RKO (cell line): ENCODE data around the gene GLYR1.

Experiments used
- DNase-seq: peaks from one replicate; pipeline ENCODE4 v3.0.0-alpha.2; 2016; ENCODE audit warnings: low spot score

GLYR1 gene

DNA sequence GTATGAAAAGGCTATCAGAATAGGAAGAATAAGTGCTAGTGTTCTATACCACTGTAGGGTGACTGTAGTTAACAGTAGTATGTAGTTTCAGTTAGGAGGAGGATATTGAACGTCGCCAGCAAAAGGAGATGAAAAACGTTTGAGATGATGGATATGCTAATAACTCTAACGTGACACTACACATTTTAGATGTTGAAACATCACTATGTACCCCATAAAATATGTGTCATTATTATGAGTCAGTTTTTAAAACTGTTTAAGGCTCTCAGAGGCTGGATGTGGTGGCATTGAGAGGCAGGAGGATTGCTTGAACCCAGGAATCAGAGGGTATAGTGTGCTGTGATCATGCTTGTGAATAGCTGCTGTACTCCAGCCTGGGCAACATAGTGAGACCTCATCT lies 32.0 kb upstream of the GLYR1 start:
- DNase-seq = peak; percentile 27

GRCh38 chr16:4877380-4877685 lies 30.2 kb upstream of the GLYR1 start:
- DNase-seq = no peak

DNA sequence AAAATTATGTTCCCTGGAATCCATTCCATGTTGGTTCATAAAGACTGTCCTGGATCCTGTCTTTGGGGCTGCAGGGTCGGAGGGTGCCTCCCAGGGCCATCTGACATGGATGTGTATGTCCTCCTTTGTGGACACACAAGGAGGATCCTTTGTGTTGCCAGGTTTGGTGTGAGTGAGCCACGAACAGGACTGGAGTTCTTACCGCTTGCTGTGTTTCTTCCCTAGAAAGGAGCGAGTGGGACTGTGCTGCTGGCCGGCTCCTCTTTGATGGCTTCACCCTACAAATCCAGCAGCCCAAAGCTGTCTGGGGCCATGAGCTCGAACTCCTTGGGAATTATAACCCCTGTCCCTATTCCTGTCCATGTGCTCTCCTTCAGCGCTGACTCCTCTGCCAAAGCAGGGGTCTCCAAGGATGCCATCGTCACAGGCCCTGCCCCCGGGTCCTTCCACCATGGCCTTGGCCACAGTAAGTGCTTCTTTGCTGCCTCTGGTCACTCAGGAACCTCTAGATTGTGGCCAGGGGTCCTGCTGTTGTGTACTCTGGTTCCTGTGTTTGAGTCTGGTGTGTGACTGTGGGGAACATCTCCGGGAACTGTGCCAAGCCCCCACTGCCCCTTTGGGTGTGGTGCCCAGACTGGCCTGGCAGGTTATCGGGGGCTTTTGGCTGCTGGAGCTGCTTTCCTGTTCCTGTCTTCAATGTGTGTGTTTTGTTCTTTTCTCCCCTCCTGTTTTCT lies 29.7 kb upstream of the GLYR1 start:
- no peak for DNase-seq

DNA sequence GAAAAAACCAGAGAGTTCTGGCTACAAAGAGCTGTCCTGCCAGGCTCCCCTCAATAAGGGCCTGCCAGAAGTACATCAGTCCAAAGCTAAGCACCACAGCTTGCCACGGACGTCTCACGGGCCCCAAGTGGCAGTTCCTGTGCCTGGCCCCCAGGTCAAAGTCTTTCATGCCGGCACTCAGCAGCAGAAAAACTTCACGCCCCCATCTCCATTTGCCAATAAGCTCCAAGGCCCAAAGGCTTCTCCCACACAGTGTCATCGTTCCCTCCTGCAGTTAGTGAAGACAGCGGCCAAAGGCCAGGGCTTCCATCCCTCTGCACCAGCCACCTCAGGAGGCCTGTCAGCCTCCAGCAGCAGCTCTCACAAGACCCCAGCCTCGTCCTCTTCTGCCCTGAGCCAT lies 27.6 kb upstream of the GLYR1 start:
- DNase-seq = no peak

DNA sequence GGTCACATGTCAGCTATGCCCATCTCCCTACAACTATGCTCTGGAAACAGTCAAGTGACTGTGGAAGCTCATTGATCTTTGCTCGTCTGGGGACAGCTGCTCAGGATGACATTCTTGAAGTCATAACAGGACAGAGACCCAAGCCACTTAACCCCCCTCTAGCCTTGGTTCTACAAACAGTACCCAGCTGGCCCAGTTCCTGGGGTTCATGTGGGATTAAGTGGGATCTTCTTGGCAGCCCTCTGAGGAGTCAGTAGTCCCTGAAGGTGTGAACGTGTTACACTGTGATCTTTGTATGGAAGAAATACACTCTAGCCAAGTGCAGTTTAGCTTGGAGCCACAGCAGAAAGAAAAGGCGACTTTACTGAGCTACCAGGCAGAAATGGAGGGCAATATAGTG lies 26.0 kb upstream of the GLYR1 start:
- no peak for DNase-seq

DNA sequence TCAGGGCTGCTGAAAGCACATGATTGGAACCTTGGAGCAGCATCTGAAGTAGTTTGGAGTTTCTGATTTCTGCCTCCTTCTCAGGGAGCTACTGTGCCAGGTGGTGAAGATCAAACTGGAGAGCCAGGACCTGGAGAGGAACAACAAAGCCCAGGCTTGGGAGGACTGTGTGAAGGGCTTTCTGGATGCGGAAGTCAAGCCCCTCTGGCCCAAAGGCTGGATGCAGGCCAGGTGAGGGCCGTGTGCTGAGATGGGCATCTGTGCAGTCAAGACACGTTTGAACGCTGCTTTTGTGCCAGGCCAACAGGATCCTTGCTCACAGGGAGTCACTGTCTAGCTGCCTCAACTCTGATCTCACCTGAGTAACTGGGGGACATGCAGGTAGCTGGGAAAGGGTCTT lies 24.0 kb upstream of the GLYR1 start:
- DNase-seq = no peak

DNA sequence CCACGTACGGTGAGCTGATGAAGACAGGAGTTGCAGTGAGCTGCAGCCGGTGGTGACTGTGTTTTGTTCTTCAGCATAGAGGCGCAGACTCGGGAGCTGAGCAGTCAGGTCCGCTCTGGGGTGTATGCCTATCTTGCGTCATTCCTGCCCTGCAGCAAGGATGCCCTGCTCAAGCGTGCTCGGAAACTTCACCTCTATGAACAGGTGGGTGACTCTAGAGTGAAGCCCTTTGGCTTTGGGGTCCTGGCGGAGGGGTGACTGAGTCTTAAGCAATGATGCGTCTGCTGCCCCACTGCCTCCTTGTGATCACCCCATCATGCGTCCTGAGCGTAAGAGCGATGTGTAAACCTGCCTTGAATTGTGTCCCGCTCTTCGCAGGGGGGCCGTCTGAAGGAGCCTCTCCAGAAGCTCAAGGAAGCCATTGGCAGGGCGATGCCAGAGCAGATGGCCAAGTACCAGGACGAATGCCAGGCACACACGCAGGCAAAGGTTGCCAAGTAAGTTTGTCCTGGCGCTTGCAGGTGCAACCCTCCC lies 23.1 kb upstream of the GLYR1 start:
- DNase-seq = no peak

- no peak for DNase-seq
Measured at GRCh38 chr16:4869147-4869805, 22.2 kb upstream of the GLYR1 start.

DNA sequence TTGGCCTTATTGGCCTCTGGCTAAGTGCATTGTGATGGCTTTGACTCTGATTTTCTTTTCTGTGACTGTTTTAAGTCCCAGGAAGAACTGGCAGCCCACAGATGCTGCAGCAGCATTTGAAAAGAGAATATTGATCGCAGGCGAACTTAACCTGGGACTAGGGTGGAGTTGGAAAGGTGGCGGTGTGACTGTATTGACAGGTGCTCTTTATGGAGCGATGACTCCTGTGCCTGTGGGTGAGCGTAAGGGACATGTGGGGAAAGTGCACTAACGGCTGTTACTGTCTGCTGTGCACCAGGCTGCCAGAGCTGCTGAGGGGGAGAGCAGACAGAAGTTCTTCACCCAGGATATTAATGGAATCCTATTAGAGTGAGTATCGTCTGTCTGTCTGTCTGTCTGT lies 21.4 kb upstream of the GLYR1 start:
- no peak for DNase-seq

GRCh38 chr16:4868026-4868425 lies 20.9 kb upstream of the GLYR1 start:
- no peak for DNase-seq

DNA sequence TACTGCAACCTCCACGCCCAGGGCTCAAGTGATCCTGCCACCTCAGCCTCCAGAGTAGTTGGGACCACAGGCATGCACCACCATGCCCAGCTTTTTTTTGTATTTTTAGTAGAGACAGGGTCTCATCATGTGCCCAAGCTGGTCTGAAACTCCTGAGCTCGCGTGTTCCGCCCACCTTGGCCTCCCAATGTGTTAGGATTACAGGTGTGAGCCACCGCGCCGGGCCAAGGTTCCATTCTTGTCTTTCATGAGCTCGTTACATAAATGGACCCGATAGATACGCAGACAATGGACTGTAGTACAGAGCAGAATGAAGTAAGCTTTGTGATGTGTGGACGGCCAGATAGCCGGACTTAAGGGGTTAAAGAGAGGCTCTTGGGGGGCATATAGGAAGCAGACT lies 19.5 kb upstream of the GLYR1 start:
- DNase-seq = no peak

- no peak for DNase-seq
Measured at GRCh38 chr16:4865231-4865860, 18.3 kb upstream of the GLYR1 start.

GRCh38 chr16:4864728-4865127 lies 17.6 kb upstream of the GLYR1 start:
- DNase-seq = no peak

- no peak for DNase-seq
Measured at GRCh38 chr16:4862639-4863038, 15.6 kb upstream of the GLYR1 start.

GRCh38 chr16:4860727-4861342 lies 13.7 kb upstream of the GLYR1 start:
- DNase-seq = no peak

DNA sequence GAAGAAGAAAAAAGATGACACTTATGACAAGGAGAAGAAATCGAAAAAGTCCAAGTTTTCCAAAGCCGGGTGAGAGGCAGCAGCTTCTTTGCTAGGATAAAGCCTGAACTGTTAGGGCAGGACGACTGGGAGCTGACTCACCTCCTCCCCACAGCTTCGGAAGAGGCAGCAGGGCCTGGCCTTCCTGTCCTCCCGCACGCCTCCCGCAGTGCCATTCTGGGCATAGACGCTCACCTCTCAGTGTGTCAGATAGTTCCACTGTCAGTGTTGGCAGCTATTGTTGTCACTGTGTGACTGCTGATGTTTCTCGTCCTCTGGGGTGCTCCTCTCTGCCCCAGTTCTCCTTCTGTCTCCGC lies 12.8 kb upstream of the GLYR1 start:
- no peak for DNase-seq

- DNase-seq = no peak
Measured at GRCh38 chr16:4859190-4859899, 12.3 kb upstream of the GLYR1 start.

DNA sequence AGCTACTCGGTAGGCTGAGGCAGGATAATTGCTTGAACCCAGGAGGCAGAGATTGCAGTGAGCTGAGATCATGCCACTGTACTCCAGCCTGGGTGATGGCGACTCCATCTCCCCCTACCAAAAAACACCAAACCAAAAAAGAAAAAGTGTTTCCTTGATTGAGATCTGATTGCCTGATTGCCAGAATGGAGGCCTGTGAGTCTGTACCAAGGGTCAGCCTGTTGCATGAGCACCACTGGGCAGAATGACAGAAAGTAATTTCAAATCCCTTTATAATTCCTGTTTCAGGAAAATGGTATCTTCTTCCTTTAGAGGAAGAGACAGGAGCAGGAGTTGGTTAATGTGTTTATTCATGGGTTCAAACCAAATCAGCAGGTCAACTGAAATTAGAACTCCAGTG lies 8.7 kb upstream of the GLYR1 start:
- no peak for DNase-seq

- DNase-seq = no peak
Measured at GRCh38 chr16:4855371-4855770, 8.3 kb upstream of the GLYR1 start.

- no peak for DNase-seq
Measured at GRCh38 chr16:4852221-4852872, 5.3 kb upstream of the GLYR1 start.

DNA sequence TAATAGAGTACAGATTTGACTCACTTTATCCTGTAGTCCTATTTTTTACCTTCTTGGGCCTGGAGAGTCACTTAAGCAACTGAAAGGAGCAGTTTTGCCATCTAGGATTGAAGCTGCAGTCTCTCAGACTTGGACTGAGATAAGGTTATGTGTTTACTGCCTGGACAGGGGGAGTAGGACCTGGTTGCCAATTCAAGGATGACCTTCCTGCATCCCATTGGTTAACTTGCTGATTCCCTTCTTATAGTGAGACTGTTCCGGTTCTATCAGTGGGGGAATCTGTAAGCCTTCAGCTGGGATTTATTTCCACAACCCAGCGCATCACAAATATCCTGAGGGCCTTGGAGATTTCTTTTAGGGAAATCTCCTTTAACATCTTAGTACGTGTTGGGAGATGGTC lies 3.1 kb upstream of the GLYR1 start:
- no peak for DNase-seq
